HFF-Myc (cell line): ENCODE results near the gene PRSS33.

Experiments
- DNase-seq: peaks from one replicate; pipeline ENCODE4 v3.0.0-alpha.2; 2011; ENCODE audit warnings: low read depth; ENCODE audit errors: extremely low read depth
- H3K4me3 ChIP-seq: replicated peaks from 2 replicates; pipeline ENCODE4 v1.5.1; 2011; ENCODE audit warnings: low read depth, mild to moderate bottlenecking, control low read depth, low read length
- TF ChIP-seq, protein P1 (sequence below): IDR thresholded peaks from 2 replicates; pipeline ENCODE4 v1.5.1; 2012; ENCODE audit warnings: mild to moderate bottlenecking, low read depth, low read length, control low read depth; ENCODE audit errors: missing control alignments

Gene PRSS33

DNA sequence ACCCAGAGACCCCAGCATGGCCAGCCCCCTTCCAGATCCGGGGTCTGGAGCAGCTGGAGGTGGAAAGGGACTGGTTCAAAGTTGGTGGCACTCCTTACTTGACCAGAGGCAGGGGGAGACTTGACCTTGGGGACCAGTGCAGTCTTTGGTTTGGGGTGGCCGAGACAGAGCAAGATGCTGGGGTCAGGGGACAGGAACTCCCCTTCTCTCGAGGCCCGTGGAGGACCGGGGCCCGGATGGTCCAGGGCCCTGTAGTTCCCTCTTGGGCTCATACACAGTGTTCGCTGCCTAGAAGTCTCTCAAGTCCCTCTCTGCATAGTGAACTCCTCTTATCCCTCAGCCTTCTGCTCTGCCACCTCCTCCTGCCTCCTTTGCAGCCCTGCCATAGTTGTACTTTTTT lies 601 bp upstream of the PRSS33 start:
- TF ChIP-seq, protein P1, sequence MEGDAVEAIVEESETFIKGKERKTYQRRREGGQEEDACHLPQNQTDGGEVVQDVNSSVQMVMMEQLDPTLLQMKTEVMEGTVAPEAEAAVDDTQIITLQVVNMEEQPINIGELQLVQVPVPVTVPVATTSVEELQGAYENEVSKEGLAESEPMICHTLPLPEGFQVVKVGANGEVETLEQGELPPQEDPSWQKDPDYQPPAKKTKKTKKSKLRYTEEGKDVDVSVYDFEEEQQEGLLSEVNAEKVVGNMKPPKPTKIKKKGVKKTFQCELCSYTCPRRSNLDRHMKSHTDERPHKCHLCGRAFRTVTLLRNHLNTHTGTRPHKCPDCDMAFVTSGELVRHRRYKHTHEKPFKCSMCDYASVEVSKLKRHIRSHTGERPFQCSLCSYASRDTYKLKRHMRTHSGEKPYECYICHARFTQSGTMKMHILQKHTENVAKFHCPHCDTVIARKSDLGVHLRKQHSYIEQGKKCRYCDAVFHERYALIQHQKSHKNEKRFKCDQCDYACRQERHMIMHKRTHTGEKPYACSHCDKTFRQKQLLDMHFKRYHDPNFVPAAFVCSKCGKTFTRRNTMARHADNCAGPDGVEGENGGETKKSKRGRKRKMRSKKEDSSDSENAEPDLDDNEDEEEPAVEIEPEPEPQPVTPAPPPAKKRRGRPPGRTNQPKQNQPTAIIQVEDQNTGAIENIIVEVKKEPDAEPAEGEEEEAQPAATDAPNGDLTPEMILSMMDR, result no peak
- H3K4me3 ChIP-seq, result no peak overlapping the region
- DNase-seq, result no peak

GRCh38 chr16:2786826-2787151 lies 571 bp downstream of the PRSS33 start:
- no peak overlapping the region for H3K4me3 ChIP-seq
- TF ChIP-seq, protein P1, result no peak
- no peak for DNase-seq

DNA sequence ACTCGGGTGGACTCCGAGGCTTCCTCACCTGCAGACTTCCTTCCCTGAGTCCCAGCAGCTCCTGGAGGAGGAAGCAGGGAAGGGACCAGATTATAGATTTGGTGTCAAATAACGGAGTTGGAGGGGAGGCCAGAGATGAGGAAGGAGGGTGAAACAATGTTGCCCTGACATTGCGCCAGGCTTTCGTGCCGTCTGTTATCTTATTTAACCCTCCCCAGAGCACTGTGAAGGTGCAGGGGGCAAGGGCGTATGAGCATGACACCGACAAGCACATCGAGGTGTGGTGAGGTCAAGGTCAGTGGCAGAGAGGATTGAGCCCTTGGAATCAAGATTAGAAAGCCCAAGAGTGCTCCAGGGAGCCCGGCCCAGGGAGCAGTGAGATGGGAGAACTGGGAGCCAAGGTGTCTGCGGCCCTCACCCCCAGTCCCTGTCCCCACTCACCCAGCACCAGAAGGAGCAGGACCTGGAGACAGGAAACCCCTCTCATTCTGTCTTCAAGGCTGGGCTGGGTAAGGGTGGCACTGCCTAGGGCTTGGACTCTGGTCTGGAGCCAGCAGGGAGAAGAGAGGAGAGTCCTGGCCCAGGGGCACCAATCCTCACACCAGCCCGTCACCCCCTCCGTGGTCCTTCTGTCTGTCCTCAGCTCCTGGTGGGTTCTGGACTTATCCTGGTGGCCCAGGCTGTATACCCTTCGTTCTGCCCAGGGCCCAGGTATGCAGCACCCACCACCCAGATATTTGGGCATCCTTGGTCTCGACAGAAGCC lies 1.1 kb downstream of the PRSS33 start:
- TF ChIP-seq, protein P1, result no peak
- H3K4me3 ChIP-seq, result no peak overlapping the region
- DNase-seq, result no peak

DNA sequence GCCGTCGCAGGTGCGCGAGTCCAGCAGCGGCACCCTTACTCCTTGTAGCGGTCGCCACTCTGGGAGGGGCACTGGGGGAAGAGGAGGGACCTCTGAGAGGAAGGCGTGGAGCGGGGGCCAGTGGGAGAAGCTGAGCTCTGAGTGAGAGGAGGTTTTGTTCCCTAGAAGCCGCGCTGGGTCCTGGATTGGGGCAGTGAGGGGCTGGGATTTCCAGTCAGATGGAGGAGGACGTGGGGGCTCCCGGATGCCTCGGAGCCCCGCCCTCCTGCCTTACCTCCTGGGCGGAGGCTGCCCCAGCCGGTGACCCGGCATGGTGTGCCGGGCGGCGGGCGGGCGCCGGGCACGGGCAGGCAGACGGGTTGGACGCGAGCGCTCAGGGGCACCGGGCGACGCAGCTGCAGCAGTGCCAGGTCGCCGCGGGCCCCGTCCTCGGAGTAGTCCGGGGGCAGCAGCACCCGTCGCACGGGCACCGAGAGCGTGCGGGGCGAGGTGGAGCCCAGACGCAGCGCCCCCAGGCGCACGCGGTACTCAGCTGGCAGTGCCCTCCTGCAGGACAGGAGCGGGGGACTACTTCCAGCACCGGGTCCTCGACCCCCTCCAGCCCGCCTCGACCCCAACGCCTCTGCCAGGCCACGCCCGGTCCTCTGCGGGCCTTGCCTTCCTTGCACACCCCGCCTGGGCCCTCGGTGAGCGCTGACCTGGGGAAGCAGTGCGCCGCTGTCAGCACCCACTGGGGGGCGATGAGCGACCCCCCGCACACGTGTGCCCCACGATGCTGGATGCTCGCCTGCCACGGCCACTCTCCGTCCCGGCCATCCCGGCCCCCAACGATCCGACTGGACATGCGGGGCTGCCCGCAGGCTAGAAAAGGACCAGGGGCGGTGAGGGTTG lies 2.0 kb downstream of the PRSS33 start:
- TF ChIP-seq, protein P1, result peak; percentile 4
- DNase-seq, result no peak
- no peak overlapping the region for H3K4me3 ChIP-seq

DNA sequence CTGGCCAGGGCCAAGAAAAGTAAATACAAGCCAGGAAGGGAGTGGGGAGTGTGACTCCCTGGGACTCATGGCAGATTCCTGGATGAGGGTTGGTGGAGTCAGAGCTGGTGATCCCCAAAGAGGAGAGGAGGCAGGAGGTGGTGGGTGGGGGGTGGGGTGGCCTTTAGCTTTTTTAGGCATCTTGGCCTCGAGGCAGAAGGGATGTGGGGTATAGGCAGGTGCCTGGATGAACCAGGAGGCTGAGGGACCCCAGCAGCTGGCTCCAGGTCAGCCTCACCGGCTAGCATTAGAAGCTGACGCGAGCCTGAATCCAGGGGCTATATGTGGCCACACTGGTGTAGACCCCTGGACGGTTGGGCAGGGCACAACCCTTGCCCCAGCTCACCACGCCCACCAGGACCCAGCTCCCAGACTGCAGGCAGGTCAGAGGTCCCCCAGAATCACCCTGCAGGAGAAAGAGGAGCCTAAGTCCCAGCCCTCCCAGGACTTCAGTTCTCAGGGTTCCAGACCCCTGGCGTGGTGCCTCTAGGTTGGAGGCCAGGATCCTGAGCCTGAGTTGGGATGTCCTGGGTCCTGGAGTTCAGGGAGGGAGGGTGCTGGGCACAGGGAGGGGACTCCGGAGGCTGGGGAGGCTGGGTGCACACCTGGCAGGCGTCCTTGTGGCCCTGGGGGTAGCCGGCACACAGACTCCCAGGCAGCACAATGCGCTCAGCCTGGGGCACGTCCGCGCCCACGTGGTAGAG lies 2.8 kb downstream of the PRSS33 start:
- no peak for DNase-seq
- H3K4me3 ChIP-seq, result no peak overlapping the region
- TF ChIP-seq, protein P1, result no peak

DNA sequence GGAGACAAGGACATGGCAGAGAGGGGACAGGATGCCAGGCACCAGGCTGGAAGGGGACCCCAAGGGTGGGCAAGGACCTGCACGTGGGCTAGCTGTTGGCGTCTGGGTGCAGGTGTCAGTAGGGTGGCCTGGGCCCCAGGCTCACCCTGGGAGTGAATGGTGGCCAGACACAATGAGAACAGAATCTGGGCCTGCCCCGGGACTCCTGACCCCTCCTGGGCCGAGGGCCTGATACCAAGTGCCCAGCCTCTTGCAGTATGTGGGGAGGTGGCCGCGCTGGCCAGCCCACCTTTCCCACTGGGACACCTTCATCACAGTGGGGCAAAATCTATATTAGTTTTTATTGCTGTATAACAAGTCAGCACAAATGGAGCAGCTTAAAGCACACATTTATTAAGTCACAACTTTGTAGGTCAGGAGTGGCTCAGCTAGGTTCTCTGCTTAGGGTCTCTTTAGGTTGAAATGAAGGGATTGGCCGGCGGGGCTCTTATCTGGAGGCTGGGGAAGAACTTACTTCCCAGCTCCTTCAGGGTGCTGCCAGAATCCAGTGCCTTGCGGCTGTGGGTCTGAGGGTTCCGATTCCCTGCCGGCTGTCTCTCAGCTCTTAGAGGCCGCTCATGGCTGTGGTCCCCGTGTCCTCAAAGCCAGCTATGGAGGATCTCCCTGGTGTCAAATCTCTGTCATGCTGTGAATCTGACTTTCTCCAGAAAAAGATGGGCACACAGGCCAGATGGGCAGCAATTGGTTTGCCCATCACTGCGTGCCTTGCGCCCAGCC lies 3.6 kb downstream of the PRSS33 start:
- DNase-seq, result no peak
- no peak overlapping the region for H3K4me3 ChIP-seq
- TF ChIP-seq, protein P1, result no peak
